ENCODE measurements around the gene CUL1.

Gene CUL1

GRCh38 chr7:148811892-148812291, 113.2 kb downstream of the CUL1 start:
- DNase-seq: no peak

DNA sequence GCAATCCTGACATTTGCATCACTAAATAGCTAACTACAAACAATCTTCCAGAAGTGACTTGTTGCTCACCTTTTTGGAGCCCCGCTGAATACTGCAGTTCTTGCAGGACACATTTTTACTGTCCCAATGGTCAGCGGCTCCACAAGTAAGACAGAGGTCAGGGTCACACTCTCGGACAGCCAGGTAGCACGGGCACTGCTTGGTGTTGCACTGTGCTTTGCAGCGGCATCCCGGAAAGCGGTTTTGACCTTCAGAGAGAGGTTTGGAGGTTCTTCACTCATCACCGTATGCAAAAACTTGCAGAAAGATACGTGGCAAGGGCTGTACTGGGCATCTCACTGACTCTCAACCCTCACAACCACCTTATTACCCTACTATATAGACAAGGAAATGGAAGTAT, 115.2 kb downstream of the CUL1 start:
- DNase-seq: no peak

- DNase-seq: no peak
Measured at GRCh38 chr7:148814922-148815559, 116.3 kb downstream of the CUL1 start.

GRCh38 chr7:148815612-148816011, 116.9 kb downstream of the CUL1 start:
- no peak for DNase-seq

- DNase-seq: no peak
Measured at GRCh38 chr7:148819697-148820360, 121.1 kb downstream of the CUL1 start.

DNA sequence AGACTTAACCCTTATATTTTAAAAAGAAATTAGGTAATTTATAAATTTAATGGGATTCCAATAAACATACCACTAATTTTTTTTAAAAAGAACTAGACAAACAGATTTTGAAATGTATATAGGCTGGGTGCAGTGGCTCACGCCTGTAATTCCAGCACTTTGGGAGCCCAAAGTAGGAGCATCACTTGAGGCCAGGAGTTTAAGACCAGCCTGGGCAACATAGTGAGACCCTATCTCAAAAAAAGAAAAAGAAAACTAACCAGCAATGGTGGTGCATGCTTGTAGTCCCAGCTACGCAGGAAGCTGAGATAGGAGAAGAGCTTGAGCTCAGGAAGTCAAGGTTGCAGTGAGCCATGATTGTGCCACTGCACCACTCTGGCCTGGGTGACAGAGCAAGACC, 122.7 kb downstream of the CUL1 start:
- no peak for DNase-seq

GRCh38 chr7:148824864-148825263, 126.2 kb downstream of the CUL1 start:
- no peak for DNase-seq

DNA sequence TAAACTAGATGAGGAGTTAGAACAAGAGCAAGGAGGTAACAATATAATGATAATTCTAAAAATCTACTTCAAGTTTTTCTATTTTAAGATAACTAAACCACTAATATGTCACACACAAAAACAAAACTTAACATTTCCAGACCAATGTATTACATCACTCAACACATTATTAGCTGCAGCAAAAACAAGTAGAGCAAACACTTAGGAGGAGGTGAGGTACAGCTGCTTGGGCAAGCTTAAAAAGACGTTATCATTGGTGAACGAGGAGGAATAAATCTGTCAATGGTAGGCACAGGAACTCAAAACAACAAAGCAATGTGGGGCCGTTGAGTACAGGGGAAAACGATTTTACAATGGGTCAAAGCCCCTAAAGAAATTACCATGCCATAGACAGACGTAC, 126.6 kb downstream of the CUL1 start:
- no peak for DNase-seq

DNA sequence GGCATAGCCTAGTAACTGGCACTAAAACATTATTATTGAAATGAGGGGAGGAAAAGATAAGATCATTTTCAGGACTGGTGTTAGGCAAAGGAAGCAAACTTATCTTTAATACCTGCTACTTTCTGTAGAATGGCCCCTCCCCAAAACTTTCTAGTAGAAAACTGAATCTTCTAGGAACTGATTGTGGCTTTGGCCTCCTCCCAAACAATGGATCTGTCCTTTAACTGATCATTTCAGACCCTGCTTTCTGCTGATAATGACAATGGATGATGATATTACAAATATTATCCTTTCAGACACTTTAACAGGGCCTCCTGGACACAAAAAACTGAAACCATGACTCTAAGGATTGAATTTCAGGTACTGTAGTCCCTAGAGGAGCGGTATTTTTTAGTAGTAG, 130.3 kb downstream of the CUL1 start:
- DNase-seq: no peak

GRCh38 chr7:148830897-148831692, 132.4 kb downstream of the CUL1 start:
- DNase-seq: no peak

DNA sequence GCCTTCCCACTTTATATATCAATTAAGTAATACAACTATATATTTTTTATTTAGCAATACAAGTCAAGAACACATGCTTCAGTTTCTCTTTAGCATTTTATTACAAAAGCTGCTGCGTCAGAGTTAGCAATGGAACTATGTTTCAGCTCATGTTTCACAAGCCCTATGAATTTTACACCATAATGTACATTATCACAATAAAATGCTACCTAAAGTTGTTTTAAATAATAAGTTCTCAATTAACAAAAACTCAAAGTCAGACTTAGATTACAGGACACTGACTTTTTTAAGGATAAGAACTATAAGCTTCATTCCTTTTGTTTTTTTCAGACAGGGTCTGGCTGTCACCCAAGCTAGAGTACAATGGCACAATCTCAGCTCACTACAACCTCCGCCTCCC, 133.1 kb downstream of the CUL1 start:
- no peak for DNase-seq

- no peak for DNase-seq
Measured at GRCh38 chr7:148834605-148835004, 135.9 kb downstream of the CUL1 start.

GRCh38 chr7:148835854-148836253, 137.2 kb downstream of the CUL1 start:
- no peak for DNase-seq

DNA sequence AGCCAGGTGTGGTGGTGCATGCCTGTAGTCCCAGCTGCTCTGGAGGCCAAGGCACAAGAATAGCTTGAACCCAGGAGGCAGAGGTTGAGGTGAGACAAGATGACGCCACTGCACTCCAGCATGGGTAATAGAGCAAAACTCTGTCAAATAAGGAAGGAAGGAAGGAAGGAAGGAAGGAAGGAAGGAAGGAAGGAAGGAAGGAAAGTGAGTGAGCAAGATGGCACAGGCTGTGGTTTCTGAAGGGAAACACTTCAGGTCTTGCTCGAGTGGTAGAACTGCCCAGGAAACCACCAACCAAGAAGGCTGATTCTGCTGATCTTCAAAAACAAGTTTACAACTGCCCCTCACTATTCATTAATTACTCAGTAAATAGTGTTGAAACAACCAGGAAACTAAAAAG, 140.2 kb downstream of the CUL1 start:
- DNase-seq: no peak

GRCh38 chr7:148847815-148848734, 149.4 kb downstream of the CUL1 start:
- DNase-seq: no peak

GRCh38 chr7:148849393-148850098, 150.8 kb downstream of the CUL1 start:
- DNase-seq: no peak

GRCh38 chr7:148850564-148850963, 151.9 kb downstream of the CUL1 start:
- DNase-seq: no peak
